HCT116 (cell line): ENCODE results near the gene GRK5. TPM values are rescaled to one million over a fixed set of nuclear protein-coding genes. Genes with fewer than 3 reads are reported as not detected.

Source experiments
- ATAC-seq: fragments of 200-7000 bp; cut with Tn5 transposase; 2 replicates; pipeline ENCODE4 v1.9.1; 2020; ENCODE audit warnings: mild to moderate bottlenecking, moderate library complexity
- BruUV-seq: library from RNA; stranded (reverse); fragments of 400-500 nt; replicated peaks from 2 replicates; lab custom pipeline; 2021; lab: Mats Ljungman, UMichigan
- CTCF ChIA-PET: fragments of 300-600 bp; sonication (Branson Sonifier 250); formaldehyde crosslinking; loops from one replicate; lab custom pipeline; 2021; ENCODE audit warnings: antibody characterized with exemption; lab: Charles Lee
- POLR2A ChIA-PET: fragments of 300-600, 350-600 bp; sonication (Branson Sonifier 250); formaldehyde crosslinking; loops from one replicate; lab custom pipeline; 2021; ENCODE audit warnings: antibody characterized with exemption; lab: Charles Lee
- RAD21 ChIA-PET, 2 experiments: fragments of 300-600 bp; sonication (Branson Sonifier 250); formaldehyde crosslinking; loops; one replicate each; lab custom pipeline; 2023; ENCODE audit warnings: low total read pairs in 2 of 2; ENCODE audit not compliant: uncharacterized antibody in 2 of 2, unreplicated experiment in 2 of 2, low non-redundant PET in 1 of 2; lab: Charles Lee
- DNase-seq: peaks from one replicate; pipeline ENCODE4 v3.0.0-alpha.2; 2010; ENCODE audit warnings: low read depth, low spot score
- H2AFZ ChIP-seq: fragments of 200-600 bp; shearing (Covaris generic), sonication (generic); 2 replicates; pipeline ENCODE4 v1.6.1; 2017; ENCODE audit warnings: low read depth, mixed run types, mixed read lengths, antibody characterized with exemption, low read length; ENCODE audit not compliant: poor library complexity, severe bottlenecking
- H3K27ac ChIP-seq: 2 replicates; pipeline ENCODE4 v1.5.1; 2012; ENCODE audit warnings: low read depth, low read length
- H3K27me3 ChIP-seq: fragments of 200-600 bp; sonication (generic); 2 replicates; pipeline ENCODE4 v1.6.1; 2016; ENCODE audit warnings: mixed run types, low read length, mixed read lengths; ENCODE audit not compliant: insufficient read depth
- H3K36me3 ChIP-seq, 2 experiments: fragments of 200-500 bp in 1 of 2; fragments of 200-600 bp in 1 of 2; sonication (Bioruptor generic) in 1 of 2; sonication (generic) in 1 of 2; 2 replicates each; pipeline versions ENCODE4 v1.5.1 to v1.6.1; 2014 to 2016; ENCODE audit warnings: low read length in 2 of 2, inconsistent platforms in 1 of 2, mixed read lengths in 1 of 2, mixed run types in 1 of 2; ENCODE audit not compliant: insufficient read depth in 2 of 2, control insufficient read depth in 1 of 2
- H3K4me1 ChIP-seq, 2 experiments: fragments of 200-600 bp in 1 of 2; sonication (generic) in 1 of 2; 2 replicates each; pipeline versions ENCODE4 v1.5.1 to v1.6.1; 2012 to 2017; ENCODE audit warnings: low read length in 2 of 2, inconsistent platforms in 1 of 2, mild to moderate bottlenecking in 1 of 2, mixed read lengths in 1 of 2, mixed run types in 1 of 2, moderate library complexity in 1 of 2; ENCODE audit not compliant: insufficient read depth in 2 of 2, control insufficient read depth in 1 of 2
- H3K4me2 ChIP-seq: fragments of 200-600 bp; sonication (generic); 2 replicates; pipeline ENCODE4 v1.6.1; 2017; ENCODE audit warnings: mixed run types, low read length, mixed read lengths
- H3K4me3 ChIP-seq, 2 experiments: fragments of 200-600 bp in 1 of 2; sonication (generic) in 1 of 2; replicated peaks in 1 of 2; 2 replicates each; pipeline ENCODE4 v1.5.1; 2011 to 2016; ENCODE audit warnings: low read length in 2 of 2, control low read depth in 1 of 2, low read depth in 1 of 2, mild to moderate bottlenecking in 1 of 2, mixed read lengths in 1 of 2, mixed run types in 1 of 2
- H3K79me2 ChIP-seq: fragments of 200-600 bp; sonication (generic); 2 replicates; pipeline ENCODE4 v1.6.1; 2017; ENCODE audit warnings: mild to moderate bottlenecking, mixed run types, low read length, moderate library complexity, mixed read lengths; ENCODE audit not compliant: insufficient read depth
- H3K9ac ChIP-seq: fragments of 200-600 bp; sonication (generic); 2 replicates; pipeline ENCODE4 v1.6.1; 2016; ENCODE audit warnings: low read length, mixed read lengths
- H3K9me2 ChIP-seq: fragments of 200-600 bp; sonication (generic), shearing (Covaris generic); 2 replicates; pipeline ENCODE4 v1.6.1; 2017; ENCODE audit warnings: mixed run types, mild to moderate bottlenecking, moderate library complexity; ENCODE audit not compliant: insufficient read depth
- H3K9me3 ChIP-seq, 2 experiments: fragments of 200-500 bp in 1 of 2; fragments of 200-600 bp in 1 of 2; sonication (Bioruptor generic) in 1 of 2; sonication (generic) in 1 of 2; 2 replicates each; pipeline ENCODE4 v1.6.1; 2014 to 2017; ENCODE audit warnings: low read length in 2 of 2, mixed read lengths in 2 of 2, inconsistent platforms in 1 of 2, low read depth in 1 of 2, mild to moderate bottlenecking in 1 of 2, mixed run types in 1 of 2, moderate library complexity in 1 of 2; ENCODE audit not compliant: control insufficient read depth in 1 of 2, insufficient read depth in 1 of 2
- H4K20me1 ChIP-seq: fragments of 200-600 bp; sonication (generic), shearing (Covaris generic); 2 replicates; pipeline ENCODE4 v1.6.1; 2017; ENCODE audit warnings: mixed run types, mild to moderate bottlenecking, moderate library complexity; ENCODE audit not compliant: insufficient read depth
- ATF3 ChIP-seq: IDR thresholded peaks from 2 replicates; pipeline ENCODE4 v1.6.1; 2012
- CBX3 ChIP-seq: IDR thresholded peaks from 2 replicates; pipeline ENCODE4 v1.6.1; 2012; ENCODE audit warnings: low read depth
- CEBPB ChIP-seq: IDR thresholded peaks from 2 replicates; pipeline ENCODE4 v1.6.1; 2012; ENCODE audit warnings: low read depth
- CTCF ChIP-seq, 3 experiments: fragments of 200-600 bp in 1 of 3; sonication (generic) in 1 of 3; IDR thresholded peaks in 2 of 3; conservative IDR thresholded peaks in 1 of 3; 2 replicates each; pipeline ENCODE4 v1.5.1; 2012 to 2017; ENCODE audit warnings: low read depth in 2 of 3, low read length in 2 of 3, antibody characterized with exemption in 1 of 3, borderline replicate concordance in 1 of 3, control low read depth in 1 of 3, mild to moderate bottlenecking in 1 of 3, mixed read lengths in 1 of 3, mixed run types in 1 of 3, moderate library complexity in 1 of 3; ENCODE audit not compliant: insufficient read depth in 1 of 3
- EGR1 ChIP-seq: IDR thresholded peaks from 2 replicates; pipeline ENCODE4 v1.6.1; 2012; ENCODE audit warnings: low read depth
- ELF1 ChIP-seq: IDR thresholded peaks from 2 replicates; pipeline ENCODE4 v1.6.1; 2012; ENCODE audit warnings: low read depth, borderline replicate concordance
- EZH2phosphoT487 ChIP-seq: fragments of 200-600 bp; IDR thresholded peaks from 2 replicates; pipeline ENCODE4 v1.6.1; 2018; ENCODE audit warnings: antibody characterized with exemption, borderline replicate concordance
- POLR2A ChIP-seq: IDR thresholded peaks from 2 replicates; pipeline ENCODE4 v1.7.0; 2011; ENCODE audit warnings: borderline replicate concordance; ENCODE audit not compliant: insufficient read depth, insufficient read length; ENCODE audit errors: extremely low read depth
- RAD21 ChIP-seq: IDR thresholded peaks from 2 replicates; pipeline ENCODE4 v1.6.1; 2012; ENCODE audit warnings: low read depth, mild to moderate bottlenecking
- SRF ChIP-seq: IDR thresholded peaks from 2 replicates; pipeline ENCODE4 v1.6.1; 2012; ENCODE audit warnings: low read depth
- ZBTB33 ChIP-seq: IDR thresholded peaks from 2 replicates; pipeline ENCODE4 v1.6.1; 2011; ENCODE audit warnings: mild to moderate bottlenecking, low read length, moderate library complexity; ENCODE audit not compliant: insufficient replicate concordance; ENCODE audit errors: extremely low read depth
- intact Hi-C: fragments of 100-400 bp; cut with micrococcal nuclease; formaldehyde crosslinking; loops from 2 replicates; pipeline ENCODE4 v1.10.0; 2022
- total RNA-seq: library from RNA; stranded (reverse); gene quantifications from one replicate; pipeline ENCODE4 v1.2.1, GENCODE V29; 2021; ENCODE audit not compliant: unreplicated experiment
- TF ChIP-seq, protein P1 (sequence below): IDR thresholded peaks from 2 replicates; pipeline ENCODE4 v1.6.1; 2012; ENCODE audit warnings: low read depth
- TF ChIP-seq, protein P2 (sequence below): IDR thresholded peaks from 2 replicates; pipeline ENCODE4 v1.6.1; 2012

Gene GRK5
- total RNA-seq, 1 experiment from 2014 or later = 7.3 TPM

DNA sequence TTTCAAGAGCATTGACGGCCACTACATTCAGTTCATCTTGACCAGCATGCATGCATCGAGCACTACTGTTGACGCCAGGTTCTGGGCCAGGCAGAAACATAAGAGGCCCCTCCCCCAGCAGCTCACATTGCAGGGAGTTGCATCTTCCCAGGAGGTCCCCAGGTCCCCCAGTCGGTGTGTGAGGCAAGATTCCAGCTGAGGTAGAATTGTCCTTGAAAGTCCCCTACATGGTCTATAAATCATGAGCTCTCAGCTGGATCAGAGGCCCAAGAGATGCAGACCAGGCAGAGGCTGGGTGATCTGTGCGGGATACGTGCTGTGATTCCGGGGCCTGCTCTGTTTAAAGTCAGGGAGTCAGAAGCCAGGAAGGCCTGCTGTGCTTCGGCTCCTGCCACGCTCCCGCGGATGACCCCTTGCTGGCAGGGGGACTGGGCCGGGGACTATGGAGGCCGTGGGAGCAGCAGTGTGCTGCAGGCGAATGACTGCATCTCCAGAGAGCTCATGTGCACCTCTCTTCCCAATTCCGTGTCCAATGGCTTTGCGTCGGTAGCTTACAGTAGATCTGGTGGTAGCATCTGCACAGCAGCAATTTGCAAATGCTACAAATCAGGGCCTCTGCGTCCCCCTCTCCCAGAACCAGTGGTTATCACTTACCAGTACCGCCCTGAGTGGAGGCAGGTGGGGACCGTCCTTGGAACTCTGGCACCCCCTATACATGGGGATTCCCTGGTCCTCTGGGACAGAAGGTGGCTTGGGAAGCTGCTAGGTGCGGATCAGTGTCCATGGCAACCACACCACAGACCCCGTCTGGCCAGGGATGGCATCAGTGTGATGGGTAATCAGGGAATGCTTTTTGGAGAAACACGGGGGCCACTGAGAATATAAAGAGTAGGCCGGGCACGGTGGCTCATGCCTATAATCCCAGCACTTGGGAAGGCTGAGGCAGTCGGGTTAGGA lies 241.5 kb downstream of the GRK5 start:
- ChIA-PET CTCF (interaction anchor here (1.0 to 1.7 kb wide), 2 partner anchors 249 to 250 kb away, joined by 3 to 5 read pairs; no protein-coding TSS in a partner anchor), RAD21 (interaction anchor here in 1 of 2 experiments (1.0 to 1.1 kb wide), 2 partner anchors 41 to 249 kb away, joined by 3 to 6 read pairs; no protein-coding TSS in a partner anchor), POLR2A (no interaction called here)
- Histone ChIP-seq H3K27ac (no peak overlapping the region), H3K36me3 (no peaks in the 10 kb centered on the region), H3K79me2 (no peaks in the 10 kb centered on the region), H3K27me3 (no peaks in the 10 kb centered on the region), H2AFZ (no peak overlapping the region), H3K9me2 (no peaks in the 10 kb centered on the region), H4K20me1 (no peaks in the 10 kb centered on the region), H3K4me2 (no peak overlapping the region), H3K9me3 (no peaks in the 10 kb centered on the region), H3K4me3 (no peak overlapping the region), H3K4me1 (peaks cover 10 to 23% of the 10 kb centered on the region in 2 experiments), H3K9ac (no peak overlapping the region)
- intact Hi-C loops = no loop called here
- BruUV-seq = no TSS peak
- TF ChIP-seq EZH2phosphoT487 = no peak
- TF ChIP-seq ZBTB33 = no peak
- TF ChIP-seq, protein P1, sequence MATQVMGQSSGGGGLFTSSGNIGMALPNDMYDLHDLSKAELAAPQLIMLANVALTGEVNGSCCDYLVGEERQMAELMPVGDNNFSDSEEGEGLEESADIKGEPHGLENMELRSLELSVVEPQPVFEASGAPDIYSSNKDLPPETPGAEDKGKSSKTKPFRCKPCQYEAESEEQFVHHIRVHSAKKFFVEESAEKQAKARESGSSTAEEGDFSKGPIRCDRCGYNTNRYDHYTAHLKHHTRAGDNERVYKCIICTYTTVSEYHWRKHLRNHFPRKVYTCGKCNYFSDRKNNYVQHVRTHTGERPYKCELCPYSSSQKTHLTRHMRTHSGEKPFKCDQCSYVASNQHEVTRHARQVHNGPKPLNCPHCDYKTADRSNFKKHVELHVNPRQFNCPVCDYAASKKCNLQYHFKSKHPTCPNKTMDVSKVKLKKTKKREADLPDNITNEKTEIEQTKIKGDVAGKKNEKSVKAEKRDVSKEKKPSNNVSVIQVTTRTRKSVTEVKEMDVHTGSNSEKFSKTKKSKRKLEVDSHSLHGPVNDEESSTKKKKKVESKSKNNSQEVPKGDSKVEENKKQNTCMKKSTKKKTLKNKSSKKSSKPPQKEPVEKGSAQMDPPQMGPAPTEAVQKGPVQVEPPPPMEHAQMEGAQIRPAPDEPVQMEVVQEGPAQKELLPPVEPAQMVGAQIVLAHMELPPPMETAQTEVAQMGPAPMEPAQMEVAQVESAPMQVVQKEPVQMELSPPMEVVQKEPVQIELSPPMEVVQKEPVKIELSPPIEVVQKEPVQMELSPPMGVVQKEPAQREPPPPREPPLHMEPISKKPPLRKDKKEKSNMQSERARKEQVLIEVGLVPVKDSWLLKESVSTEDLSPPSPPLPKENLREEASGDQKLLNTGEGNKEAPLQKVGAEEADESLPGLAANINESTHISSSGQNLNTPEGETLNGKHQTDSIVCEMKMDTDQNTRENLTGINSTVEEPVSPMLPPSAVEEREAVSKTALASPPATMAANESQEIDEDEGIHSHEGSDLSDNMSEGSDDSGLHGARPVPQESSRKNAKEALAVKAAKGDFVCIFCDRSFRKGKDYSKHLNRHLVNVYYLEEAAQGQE = no peak
- no peak for TF ChIP-seq CTCF (IDR thresholded peaks at IDR 0.05 in 2 of 3, conservative IDR thresholded peaks at IDR 0.05 in 1 of 3; ENCODE audit: borderline replicate concordance in 1 of 3, insufficient read depth in 1 of 3, low read depth in 2 of 3, low read length in 2 of 3)
- TF ChIP-seq RAD21 = no peak
- no peak for TF ChIP-seq EGR1
- no peak for TF ChIP-seq CEBPB
- TF ChIP-seq SRF = no peak
- TF ChIP-seq ATF3 = no peak
- no peak for TF ChIP-seq CBX3
- TF ChIP-seq POLR2A = no peak
- no peak for TF ChIP-seq ELF1
- TF ChIP-seq, protein P2, sequence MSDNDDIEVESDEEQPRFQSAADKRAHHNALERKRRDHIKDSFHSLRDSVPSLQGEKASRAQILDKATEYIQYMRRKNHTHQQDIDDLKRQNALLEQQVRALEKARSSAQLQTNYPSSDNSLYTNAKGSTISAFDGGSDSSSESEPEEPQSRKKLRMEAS = no peak
- DNase-seq (no peak), ATAC-seq (no peak)
